H1 (cell line): ENCODE results near the gene MTF1.

Experiments
- ATF3 ChIP-seq: IDR thresholded peaks from 2 replicates; pipeline ENCODE4 v1.6.1; 2011; ENCODE audit warnings: low read depth, mild to moderate bottlenecking, low read length; ENCODE audit not compliant: insufficient read depth
- EP300 ChIP-seq, 2 experiments: IDR thresholded peaks; 1 replicate in 1 of 2; 2 replicates in 1 of 2; pipeline ENCODE4 v1.6.1; 2011 to 2012; ENCODE audit warnings: low read depth in 2 of 2, low read length in 2 of 2, mild to moderate bottlenecking in 2 of 2, borderline replicate concordance in 1 of 2, inconsistent platforms in 1 of 2, moderate library complexity in 1 of 2
- GABPA ChIP-seq: IDR thresholded peaks from 2 replicates; pipeline ENCODE4 v1.6.1; 2011; ENCODE audit warnings: mild to moderate bottlenecking, low read length, moderate library complexity, borderline replicate concordance; ENCODE audit not compliant: insufficient read depth
- HDAC2 ChIP-seq, 2 experiments: fragments of 300-600 bp in 1 of 2; sonication (generic) in 1 of 2; IDR thresholded peaks; 2 replicates each; pipeline ENCODE4 v1.6.1; 2011 to 2012; ENCODE audit warnings: low read depth in 2 of 2, low read length in 2 of 2, mild to moderate bottlenecking in 2 of 2, moderate library complexity in 2 of 2, borderline replicate concordance in 1 of 2, inconsistent platforms in 1 of 2
- NRF1 ChIP-seq: IDR thresholded peaks from 2 replicates; pipeline ENCODE4 v1.6.1; 2011; ENCODE audit warnings: mild to moderate bottlenecking, low read depth, low read length, improper control_type of control experiment
- POLR2A ChIP-seq, 2 experiments: IDR thresholded peaks; 1 replicate in 1 of 2; 2 replicates in 1 of 2; pipeline ENCODE4 v1.6.1; 2011; ENCODE audit warnings: low read depth in 2 of 2, low read length in 2 of 2, mild to moderate bottlenecking in 2 of 2; ENCODE audit errors: control extremely low read depth in 1 of 2
- RFX5 ChIP-seq: IDR thresholded peaks from 2 replicates; pipeline ENCODE4 v1.6.1; 2011; ENCODE audit warnings: low read depth, low read length, improper control_type of control experiment, borderline replicate concordance
- SP1 ChIP-seq: IDR thresholded peaks from 2 replicates; pipeline ENCODE4 v1.6.1; 2011; ENCODE audit warnings: low read depth, low read length
- TEAD4 ChIP-seq: IDR thresholded peaks from 2 replicates; pipeline ENCODE4 v1.6.1; 2012; ENCODE audit warnings: low read depth, low read length, inconsistent platforms, mixed read lengths
- TF ChIP-seq, protein P1 (sequence below), 3 experiments: IDR thresholded peaks; 1 replicate in 2 of 3; 2 replicates in 1 of 3; pipeline versions ENCODE4 v1.5.1 to v1.6.1; 2011; ENCODE audit warnings: low read length in 3 of 3, mild to moderate bottlenecking in 3 of 3, inconsistent platforms in 2 of 3, low read depth in 1 of 3, moderate library complexity in 1 of 3; ENCODE audit not compliant: insufficient read depth in 1 of 3; ENCODE audit errors: control extremely low read depth in 1 of 3
- TF ChIP-seq, protein P2 (sequence below): IDR thresholded peaks from 2 replicates; pipeline ENCODE4 v1.6.1; 2011; ENCODE audit warnings: low read length, improper control_type of control experiment

DNA sequence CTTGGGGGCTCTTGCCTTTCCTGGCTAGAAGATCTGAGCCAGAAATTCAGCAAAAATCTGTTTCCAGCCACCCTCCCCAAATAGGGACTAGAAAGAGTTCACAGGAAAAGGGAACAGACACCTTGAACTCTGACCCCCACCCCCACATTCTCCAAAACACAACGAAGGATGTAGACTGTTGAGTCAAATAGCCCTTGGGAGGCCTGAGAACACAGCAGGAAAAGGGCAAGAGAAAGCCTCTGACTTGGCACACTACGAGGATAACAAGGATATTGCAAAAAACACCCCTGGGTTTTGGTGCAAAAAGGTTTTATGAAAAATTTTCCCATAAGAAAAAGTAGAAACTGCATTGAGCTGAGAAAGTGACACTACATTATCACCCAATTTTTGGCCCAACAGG is 49.5 kb downstream of the MTF1 start:
- TF ChIP-seq EP300 (IDR thresholded peaks at IDR 0.05; ENCODE audit: borderline replicate concordance in 1 of 2, low read depth in 2 of 2, low read length in 2 of 2) (no peak), RFX5 (no peak), HDAC2 (IDR thresholded peaks at IDR 0.05; ENCODE audit: borderline replicate concordance in 1 of 2, low read depth in 2 of 2, low read length in 2 of 2) (no peak), GABPA (no peak), POLR2A (IDR thresholded peaks at IDR 0.05; ENCODE audit: control extremely low read depth in 1 of 2, low read depth in 2 of 2, low read length in 2 of 2) (no peak), SP1 (no peak), NRF1 (no peak), TEAD4 (no peak), ATF3 (no peak)
- TF ChIP-seq, protein P1, sequence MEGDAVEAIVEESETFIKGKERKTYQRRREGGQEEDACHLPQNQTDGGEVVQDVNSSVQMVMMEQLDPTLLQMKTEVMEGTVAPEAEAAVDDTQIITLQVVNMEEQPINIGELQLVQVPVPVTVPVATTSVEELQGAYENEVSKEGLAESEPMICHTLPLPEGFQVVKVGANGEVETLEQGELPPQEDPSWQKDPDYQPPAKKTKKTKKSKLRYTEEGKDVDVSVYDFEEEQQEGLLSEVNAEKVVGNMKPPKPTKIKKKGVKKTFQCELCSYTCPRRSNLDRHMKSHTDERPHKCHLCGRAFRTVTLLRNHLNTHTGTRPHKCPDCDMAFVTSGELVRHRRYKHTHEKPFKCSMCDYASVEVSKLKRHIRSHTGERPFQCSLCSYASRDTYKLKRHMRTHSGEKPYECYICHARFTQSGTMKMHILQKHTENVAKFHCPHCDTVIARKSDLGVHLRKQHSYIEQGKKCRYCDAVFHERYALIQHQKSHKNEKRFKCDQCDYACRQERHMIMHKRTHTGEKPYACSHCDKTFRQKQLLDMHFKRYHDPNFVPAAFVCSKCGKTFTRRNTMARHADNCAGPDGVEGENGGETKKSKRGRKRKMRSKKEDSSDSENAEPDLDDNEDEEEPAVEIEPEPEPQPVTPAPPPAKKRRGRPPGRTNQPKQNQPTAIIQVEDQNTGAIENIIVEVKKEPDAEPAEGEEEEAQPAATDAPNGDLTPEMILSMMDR (IDR thresholded peaks at IDR 0.05; ENCODE audit: control extremely low read depth in 1 of 3, insufficient read depth in 1 of 3, low read depth in 1 of 3, low read length in 3 of 3), result no peak
- TF ChIP-seq, protein P2, sequence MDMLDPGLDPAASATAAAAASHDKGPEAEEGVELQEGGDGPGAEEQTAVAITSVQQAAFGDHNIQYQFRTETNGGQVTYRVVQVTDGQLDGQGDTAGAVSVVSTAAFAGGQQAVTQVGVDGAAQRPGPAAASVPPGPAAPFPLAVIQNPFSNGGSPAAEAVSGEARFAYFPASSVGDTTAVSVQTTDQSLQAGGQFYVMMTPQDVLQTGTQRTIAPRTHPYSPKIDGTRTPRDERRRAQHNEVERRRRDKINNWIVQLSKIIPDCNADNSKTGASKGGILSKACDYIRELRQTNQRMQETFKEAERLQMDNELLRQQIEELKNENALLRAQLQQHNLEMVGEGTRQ, result no peak
